Measurements from ENCODE around the gene CAB39. TPM values are rescaled to one million over a fixed set of nuclear protein-coding genes. Genes with fewer than 3 reads are reported as not detected.

CAB39 gene
- polyA plus RNA-seq, 1 donor from 2014 or later = 118 TPM

DNA sequence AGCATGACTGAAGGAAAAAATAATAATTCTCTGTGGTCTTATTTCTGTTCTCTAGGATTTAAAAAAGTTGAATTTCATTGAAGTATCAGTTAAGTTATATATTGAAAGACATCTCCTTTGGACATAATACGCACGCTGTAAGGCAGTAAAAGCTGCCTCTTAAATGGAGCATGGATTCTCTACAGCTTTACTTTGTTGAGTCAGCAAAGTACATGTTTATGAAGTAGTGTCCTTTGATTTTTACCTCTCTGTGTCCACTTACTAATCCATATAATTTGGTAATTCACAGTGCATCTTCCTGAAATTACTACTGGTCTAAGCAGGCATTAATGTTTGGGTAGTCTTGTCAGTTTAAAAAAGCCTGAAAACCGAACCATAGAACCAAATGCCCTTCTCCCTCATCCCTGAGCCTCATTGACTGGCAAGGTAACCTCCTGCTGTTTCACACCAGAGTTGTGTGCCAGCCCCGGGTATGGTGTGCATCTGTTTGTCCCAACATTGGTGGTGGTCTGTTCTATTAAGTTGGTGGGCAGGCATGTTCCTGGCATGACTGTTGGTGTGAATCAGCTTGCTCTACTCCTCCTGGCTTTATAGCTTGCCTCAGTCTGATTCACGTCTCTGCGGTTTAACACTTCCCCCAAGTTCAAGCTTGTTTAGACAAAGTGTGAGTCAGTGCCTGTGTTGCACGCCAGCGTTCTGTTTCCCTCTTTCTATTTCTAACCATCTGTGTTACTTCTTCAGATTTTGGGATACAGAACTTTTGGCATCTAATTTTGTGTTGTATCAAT lies 81.1 kb downstream of the CAB39 start:
- H3K27ac ChIP-seq (ENCODE audit: low read length) = no peak overlapping the region
- peaks cover 12% of the 10 kb centered on the region for H3K36me3 ChIP-seq (ENCODE audit: insufficient read depth, low read length)
- H3F3A ChIP-seq (ENCODE audit: insufficient read depth, low read length, poor library complexity, severe bottlenecking) = no peaks in the 10 kb centered on the region
- TF ChIP-seq EP300 (conservative IDR thresholded peaks at IDR 0.05; ENCODE audit: poor library complexity, severe bottlenecking) (no peak), SMC3 (conservative IDR thresholded peaks at IDR 0.05; ENCODE audit: poor library complexity) (no peak), CTCF (IDR thresholded peaks at IDR 0.05; ENCODE audit: poor library complexity, severe bottlenecking) (no peak), TAF1 (IDR thresholded peaks at IDR 0.05; ENCODE audit: low read depth) (no peak), POLR2AphosphoS5 (IDR thresholded peaks at IDR 0.05) (no peak), MXI1 (conservative IDR thresholded peaks at IDR 0.05; ENCODE audit: poor library complexity, severe bottlenecking) (no peak), REST (IDR thresholded peaks at IDR 0.05; ENCODE audit: borderline replicate concordance) (no peak), EZH2 (IDR thresholded peaks at IDR 0.05; ENCODE audit: borderline replicate concordance, insufficient read depth, low read length, poor library complexity, severe bottlenecking) (no peak), RAD21 (conservative IDR thresholded peaks at IDR 0.05) (no peak)
- no peak overlapping the region for H2AFZ ChIP-seq (ENCODE audit: low read depth, low read length)
- no peak overlapping the region for H3K4me2 ChIP-seq (ENCODE audit: low read length)
- no peaks in the 10 kb centered on the region for H3K79me2 ChIP-seq (replicated peaks; ENCODE audit: insufficient read depth, low read length)
- H3K9me2 ChIP-seq (ENCODE audit: insufficient read depth, low read length) = no peaks in the 10 kb centered on the region
- H4K20me1 ChIP-seq (ENCODE audit: insufficient read depth) = no peaks in the 10 kb centered on the region
- H3K9me3 ChIP-seq (ENCODE audit: low read length) = no peaks in the 10 kb centered on the region
- H3K4me3 ChIP-seq (ENCODE audit: low read length) = no peak overlapping the region
- H3K9ac ChIP-seq (ENCODE audit: low read length) = no peak overlapping the region
- H3K27me3 ChIP-seq (ENCODE audit: insufficient read depth, low read depth, low read length) = no peaks in the 10 kb centered on the region

GRCh38 chr2:230794497-230794896 lies 81.9 kb downstream of the CAB39 start:
- Histone ChIP-seq H3K4me3 (ENCODE audit: low read length) (no peak overlapping the region), H3K36me3 (ENCODE audit: insufficient read depth, low read length) (peaks cover 8% of the 10 kb centered on the region), H3K27ac (ENCODE audit: low read length) (no peak overlapping the region), H3K79me2 (replicated peaks; ENCODE audit: insufficient read depth, low read length) (no peaks in the 10 kb centered on the region), H2AFZ (ENCODE audit: low read depth, low read length) (no peak overlapping the region), H3F3A (ENCODE audit: insufficient read depth, low read length, poor library complexity, severe bottlenecking) (no peaks in the 10 kb centered on the region), H3K9ac (ENCODE audit: low read length) (no peak overlapping the region), H3K27me3 (ENCODE audit: insufficient read depth, low read depth, low read length) (no peaks in the 10 kb centered on the region), H4K20me1 (ENCODE audit: insufficient read depth) (no peaks in the 10 kb centered on the region), H3K9me3 (ENCODE audit: low read length) (no peaks in the 10 kb centered on the region), H3K4me2 (ENCODE audit: low read length) (no peak overlapping the region), H3K9me2 (ENCODE audit: insufficient read depth, low read length) (no peaks in the 10 kb centered on the region)
- TF ChIP-seq EZH2 (IDR thresholded peaks at IDR 0.05; ENCODE audit: borderline replicate concordance, insufficient read depth, low read length, poor library complexity, severe bottlenecking) (no peak), REST (IDR thresholded peaks at IDR 0.05; ENCODE audit: borderline replicate concordance) (no peak), MXI1 (conservative IDR thresholded peaks at IDR 0.05; ENCODE audit: poor library complexity, severe bottlenecking) (no peak), CTCF (IDR thresholded peaks at IDR 0.05; ENCODE audit: poor library complexity, severe bottlenecking) (no peak), TAF1 (IDR thresholded peaks at IDR 0.05; ENCODE audit: low read depth) (no peak), EP300 (conservative IDR thresholded peaks at IDR 0.05; ENCODE audit: poor library complexity, severe bottlenecking) (no peak)

Data from neural cell (in vitro differentiated cells).